ENCODE results near the gene IKZF2.

GRCh38 chr2:213089438-213089837 is 62.0 kb downstream of the IKZF2 start:
- TF ChIP-seq CTCF (IDR thresholded peaks at IDR 0.05) = no peak
- no peak for TF ChIP-seq POLR2AphosphoS5 (IDR thresholded peaks at IDR 0.05; ENCODE audit: insufficient read depth in 1 of 2, low read depth in 1 of 2)
